GM18499 (cell line): ENCODE results near the gene DDX1.
"Not testable (repeated sequence)": the region's sequence is repeated elsewhere in the genome, so short reads cannot be mapped to it uniquely, and the experiment has no call there.

Experiments used
- ATAC-seq: cut with Tn5 transposase; IDR thresholded peaks from one replicate; pipeline ENCODE4 v1.9.1; 2021; ENCODE audit warnings: moderate number of reproducible peaks; ENCODE audit not compliant: insufficient read depth, unreplicated experiment

Gene DDX1

DNA sequence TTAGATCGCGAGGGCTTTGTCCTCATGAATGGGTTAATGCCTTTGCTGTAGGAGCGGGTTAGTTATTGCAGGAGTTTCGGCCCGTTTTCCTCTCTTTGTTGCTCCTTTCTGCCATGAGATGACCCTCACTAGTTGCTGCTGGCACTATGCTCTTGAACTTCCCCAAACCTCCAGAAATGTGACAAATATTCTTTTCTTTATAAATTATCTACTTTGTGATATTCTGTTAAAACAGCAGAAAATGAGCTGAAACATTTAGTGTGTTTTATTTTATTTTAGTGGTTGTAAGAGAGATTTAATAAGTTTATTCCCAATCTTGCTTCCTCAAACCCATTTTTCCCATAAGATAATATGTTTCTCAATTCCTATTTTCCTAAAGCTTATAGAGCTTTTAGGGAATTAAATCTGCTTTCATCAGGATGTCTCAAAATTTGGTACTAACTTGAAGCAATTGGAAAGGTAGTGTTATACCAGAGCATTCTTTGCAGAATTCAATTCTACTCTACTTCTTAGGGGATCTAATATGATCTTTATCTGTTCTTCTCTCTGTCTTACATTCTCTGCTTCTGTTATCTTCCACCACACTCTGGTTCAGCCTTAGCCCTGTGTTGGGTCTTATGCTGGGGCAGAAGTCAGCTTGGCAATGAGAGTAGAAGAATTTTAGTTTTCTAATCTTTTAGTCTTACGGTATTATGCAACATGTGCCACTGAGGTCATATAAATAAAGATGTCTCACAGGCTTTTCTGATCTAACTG is 23.1 kb downstream of the DDX1 start:
- ATAC-seq = no peak

DNA sequence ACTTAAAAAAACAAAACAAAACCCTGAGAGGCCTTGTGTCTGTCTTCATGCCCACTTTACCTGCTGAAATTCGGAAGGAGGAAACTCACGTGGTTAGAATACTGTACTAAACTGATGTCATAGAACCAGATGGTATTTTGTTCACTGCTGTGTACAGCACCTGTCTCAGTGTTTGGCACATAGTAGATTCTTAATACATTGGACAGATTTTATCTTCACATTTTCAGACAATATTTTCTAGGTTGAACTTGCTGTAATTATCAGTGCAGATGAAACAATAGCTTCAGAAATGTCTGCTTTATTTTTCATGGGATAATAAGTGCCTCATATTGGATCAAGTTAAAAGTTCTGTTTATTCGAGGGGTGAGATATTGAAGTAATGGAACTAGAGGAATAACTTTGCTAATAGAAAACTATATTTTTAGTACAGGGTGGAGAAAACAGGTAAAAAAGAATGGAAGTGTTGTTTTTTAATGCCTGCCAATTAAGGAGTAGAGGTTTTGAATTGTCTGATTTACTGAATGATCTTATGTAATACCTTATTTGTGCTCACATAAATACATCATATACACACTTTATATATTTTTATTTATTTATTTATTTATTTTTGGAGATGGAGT is 23.7 kb downstream of the DDX1 start:
- no peak for ATAC-seq

DNA sequence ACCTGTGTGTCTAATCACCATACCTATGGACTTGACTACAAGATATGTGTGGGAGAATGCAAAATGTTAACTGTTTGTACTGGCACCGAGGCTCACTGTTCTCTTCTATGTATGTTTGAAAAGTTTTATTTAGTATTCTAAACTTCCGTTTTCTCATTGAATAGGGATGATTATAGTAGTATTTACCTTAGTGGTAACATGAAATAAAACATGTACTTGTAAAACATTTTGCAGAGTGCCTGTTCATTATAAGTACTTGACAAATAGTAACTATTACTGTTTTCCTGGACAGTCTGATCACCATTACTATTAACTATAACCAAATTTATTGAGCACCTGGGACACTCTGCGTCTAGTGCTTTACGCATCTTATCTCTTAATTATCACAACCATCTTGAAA is 24.8 kb downstream of the DDX1 start:
- no peak for ATAC-seq

DNA sequence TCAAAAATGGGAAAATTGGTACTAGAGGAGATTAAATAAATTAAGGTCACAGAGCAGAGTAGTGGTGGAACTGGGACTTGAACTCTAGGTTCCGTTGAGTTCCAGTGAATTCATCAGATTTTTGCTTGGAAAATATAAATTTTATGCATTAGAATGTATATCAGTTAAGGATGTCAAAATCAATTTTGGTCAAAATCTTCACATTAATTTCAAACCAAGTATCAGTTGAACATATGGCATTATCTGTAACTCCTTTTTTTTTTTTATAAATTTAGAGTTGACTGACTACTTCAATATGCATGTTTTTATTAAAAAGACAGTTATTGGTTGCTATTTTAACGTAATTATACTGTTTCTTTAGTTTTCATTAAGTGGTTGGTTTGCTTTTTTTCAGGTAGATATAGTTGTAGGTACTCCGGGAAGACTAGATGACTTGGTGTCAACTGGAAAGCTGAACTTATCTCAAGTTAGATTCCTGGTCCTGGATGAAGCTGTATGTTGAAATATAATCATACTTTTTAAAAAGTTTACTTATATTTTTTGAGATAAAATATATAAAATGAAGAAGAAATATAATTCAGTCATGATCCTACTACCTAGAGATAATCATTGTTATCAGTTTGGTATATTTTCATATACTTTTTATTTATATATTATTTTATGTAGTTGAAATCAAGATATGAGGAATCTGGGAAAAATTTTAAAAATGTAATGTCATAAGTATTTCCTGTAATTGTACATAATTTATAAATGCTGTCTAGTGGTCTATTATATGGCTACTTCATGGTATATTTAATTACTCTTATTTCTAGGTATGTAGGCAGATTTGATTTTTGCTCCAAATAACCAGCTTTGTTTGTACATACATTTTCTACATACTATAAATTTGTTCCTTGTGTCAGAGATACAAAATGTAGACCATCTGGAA is 25.4 kb downstream of the DDX1 start:
- no peak for ATAC-seq

DNA sequence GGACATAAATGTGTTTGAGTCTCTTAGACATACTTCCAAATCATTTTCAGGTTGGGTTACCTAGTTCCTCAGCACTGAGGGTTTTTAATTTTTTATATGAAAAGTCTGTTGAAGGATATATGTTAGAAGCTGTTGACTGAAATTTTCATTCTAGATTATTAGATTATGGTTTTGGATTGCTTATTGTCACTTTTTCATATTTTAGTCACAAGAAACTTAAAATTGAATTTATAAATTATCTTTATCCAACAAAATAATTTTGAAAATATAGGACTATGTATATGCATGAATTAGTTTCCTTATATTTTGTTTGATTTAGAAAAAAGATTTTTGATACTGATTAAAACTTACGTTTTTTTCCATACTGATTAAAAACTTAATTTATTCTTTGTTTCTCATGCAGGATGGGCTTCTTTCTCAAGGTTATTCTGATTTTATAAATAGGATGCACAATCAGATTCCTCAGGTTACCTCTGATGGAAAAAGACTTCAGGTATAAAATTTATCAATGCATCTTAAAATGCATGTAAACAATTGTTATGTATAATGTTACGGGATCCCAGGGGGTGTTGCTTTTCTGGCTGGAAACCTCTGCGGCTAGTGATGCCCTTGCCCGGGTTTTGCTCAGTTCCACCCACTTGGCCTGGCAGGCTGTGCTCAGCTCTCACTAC is 26.2 kb downstream of the DDX1 start:
- ATAC-seq = no peak

DNA sequence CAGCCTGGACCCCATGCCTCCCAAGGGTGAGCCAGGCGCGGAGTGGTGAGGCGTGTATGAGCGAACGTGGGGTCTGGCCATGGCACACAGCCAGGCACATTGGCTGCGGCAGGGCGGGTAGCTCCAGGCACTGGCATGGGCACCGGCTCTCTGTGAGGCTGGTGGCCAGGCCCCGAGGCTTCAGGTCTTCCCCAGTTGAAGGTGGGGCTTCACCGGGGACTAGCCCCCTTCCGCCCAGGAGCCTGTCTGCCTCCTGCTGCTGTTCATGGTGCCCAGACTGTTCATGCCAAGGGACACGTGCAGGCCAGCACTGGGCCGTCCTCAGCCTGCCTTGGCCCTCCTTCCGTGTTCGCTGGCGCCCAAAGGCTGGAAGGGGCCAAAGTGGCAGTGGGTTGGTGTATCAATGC is 26.8 kb downstream of the DDX1 start:
- ATAC-seq = no peak

DNA sequence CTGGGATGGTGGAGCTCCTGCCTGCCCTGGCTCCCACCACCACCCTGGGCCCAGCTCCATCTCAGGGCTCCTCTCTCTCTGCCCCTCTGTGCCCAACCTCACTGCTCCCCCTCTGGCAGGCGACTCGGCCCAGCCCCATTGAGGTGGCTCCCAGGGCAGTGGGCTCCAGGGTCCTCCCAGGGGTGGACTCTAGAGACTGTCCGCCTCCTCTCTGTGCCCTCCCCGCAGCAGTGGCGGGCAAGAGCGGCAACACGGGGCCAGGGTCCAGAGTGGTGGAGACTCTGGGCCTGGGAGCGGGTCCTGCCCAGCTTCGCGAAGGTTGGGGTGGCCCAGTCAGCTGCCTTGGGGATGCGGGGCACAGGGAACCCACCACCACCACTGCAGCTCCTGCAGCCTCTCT is 27.4 kb downstream of the DDX1 start:
- ATAC-seq = no peak

DNA sequence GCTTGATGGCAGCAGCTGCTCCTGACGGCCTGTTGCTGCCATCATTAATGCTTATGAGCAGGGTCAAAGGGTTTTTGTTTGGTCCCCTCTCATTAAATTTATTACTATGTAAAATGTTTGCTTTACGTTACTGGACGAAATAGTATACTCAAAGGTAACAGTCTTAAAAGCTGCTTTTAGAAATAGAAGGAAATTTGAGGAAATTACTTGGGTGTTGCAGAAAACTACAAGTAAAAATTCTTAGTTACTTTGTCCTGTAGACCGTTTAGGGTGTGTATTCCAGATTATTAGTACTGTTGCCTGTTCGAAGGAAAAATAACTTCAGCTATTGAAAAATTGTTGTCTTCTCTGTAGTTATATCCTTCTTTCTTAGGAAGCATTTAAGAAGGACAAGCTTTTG is 27.8 kb downstream of the DDX1 start:
- ATAC-seq = no peak

DNA sequence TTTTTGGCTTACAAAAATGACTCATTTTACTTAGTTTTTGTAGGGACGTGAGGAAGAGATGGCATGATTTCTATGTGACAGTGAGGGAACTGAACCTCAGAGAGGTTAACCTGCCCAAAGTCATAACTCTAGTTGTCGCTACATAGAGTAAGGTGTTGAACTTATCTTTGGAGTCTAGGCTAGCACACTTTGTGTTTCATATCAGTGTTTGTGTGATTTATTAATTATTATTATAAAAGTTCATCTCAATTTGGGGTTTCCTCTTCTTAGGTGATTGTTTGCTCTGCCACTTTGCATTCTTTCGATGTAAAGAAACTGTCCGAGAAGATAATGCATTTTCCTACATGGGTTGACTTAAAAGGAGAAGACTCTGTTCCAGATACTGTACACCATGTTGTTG is 28.3 kb downstream of the DDX1 start:
- ATAC-seq = no peak

DNA sequence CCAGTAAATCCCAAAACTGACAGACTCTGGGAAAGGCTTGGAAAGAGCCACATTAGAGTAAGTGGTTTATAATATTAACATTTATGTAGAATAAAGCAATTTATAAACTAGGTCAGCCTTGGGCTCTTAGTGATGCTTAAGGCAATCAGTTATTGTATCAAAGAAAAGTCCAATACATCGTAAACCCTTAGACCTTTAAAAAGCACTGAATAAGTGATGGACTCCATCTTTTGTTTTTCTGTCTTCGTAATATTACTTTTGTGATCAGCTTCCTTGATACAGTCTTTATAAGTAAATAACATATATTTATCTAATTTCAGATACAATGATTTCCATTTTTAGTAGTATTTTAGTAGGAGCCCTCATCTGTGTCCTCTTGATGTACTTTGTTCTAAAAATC is 28.7 kb downstream of the DDX1 start:
- ATAC-seq = no peak

DNA sequence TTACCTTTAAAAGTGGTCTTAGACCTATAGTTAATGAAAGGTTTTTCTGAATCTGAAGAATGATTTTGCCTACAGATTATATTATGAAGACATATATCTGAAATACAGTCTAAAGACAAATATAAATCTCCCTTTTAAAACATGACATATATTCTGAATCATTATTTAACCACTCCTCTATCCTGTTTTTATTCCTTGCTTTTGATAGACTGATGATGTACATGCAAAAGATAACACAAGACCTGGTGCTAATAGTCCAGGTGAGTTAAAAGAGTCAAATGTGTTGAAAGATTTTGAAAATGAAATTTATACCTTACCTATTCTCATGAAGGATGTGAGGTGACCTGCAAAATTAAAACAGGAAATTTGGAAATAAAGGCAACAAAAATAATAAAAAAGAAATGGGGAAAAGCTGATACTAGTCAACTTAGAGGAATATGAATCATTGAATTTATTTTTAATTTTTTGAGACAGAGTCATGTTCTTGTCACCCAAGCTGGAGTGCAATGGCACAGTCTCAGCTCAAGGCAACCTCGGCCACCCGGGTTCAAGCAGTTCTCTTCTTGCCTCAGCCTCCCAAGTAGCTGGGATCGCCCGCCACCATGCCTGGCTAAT is 29.3 kb downstream of the DDX1 start:
- ATAC-seq = no peak

DNA sequence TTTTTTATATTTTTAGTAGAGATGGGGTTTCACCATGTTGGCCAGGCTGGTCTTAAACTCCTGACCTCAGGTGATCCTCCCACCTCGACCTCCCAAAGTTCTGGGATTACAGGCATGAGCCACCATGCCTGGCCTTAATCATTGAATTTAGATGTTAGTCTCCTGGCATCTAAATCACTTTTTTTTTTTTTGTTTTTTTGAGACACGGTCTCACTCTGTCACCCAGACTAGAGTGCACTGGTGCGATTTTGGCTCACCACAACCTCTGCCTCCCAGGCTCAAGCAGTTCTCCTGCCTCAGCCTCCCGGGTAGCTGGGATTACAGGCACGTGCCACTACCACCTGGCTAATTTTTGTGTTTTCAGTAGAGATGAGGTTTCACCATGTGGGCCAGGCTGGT is 29.8 kb downstream of the DDX1 start:
- not testable (repeated sequence) for ATAC-seq

DNA sequence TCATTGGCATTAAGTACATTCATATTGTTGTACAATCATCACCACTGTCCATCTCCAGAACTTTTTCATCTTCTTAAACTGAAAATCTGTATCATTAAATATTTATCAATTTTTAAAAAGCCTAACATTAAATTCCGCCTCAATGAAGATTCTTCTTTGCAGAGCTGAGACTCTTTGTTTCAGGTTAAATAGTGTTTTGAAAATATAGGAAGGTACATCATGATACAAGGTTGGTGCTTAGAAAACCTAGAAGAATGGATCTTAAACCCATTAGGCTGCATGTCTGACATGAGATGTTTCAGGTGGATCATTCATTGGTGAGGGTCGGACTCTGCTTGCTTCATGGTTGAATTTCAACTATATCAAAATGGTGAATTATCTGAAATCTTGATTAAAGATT is 30.5 kb downstream of the DDX1 start:
- no peak for ATAC-seq

DNA sequence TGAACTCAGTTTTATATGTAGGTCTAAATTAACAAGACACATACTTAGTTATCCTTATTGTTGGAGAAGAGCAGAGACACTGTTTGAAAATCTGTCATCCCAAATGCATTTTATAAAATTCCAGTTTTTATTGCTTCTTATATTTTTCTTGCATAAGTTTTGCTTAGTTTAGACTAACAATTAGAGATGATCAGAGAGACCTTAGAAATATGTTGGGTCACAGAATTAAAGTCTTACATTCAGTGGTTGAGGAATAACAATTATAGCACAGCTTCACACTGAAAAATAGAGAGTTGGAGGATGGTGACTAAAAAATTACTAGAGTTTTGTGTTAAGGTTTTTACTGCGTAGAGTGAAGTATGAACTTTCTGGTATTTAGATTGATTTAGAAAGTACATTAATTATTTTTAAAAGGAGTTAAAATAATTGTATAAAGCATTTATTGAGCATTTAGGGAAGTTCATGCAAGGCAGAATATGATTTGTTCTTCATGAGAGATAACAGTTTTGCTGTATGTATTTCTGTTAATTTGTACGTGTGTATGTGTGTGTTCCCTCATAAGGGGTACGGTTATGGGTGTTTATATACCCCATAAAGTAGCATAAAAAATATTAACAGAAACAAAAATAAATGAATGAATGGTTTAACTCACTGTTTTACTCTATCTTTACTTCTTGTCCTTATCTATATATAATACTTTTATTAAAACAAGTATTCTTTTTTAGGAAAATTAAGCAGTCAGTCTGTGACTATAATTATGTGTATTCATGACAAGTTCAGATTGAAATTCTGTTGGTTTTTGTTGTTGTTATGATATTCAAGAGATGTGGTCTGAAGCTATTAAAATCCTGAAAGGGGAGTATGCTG is 31.2 kb downstream of the DDX1 start:
- no peak for ATAC-seq

DNA sequence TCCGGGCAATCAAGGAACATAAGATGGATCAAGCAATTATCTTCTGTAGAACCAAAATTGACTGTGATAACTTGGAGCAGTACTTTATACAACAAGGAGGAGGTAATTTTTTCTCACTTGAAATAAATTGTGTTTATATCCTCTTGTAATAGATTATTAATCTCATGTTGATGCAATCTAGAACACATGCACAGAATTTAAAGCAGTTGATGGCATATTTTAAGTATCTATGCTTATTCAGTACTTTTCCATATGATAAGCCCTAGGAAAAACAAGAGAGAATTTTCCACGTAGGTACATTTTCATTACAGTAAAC is 31.8 kb downstream of the DDX1 start:
- ATAC-seq = no peak

DNA sequence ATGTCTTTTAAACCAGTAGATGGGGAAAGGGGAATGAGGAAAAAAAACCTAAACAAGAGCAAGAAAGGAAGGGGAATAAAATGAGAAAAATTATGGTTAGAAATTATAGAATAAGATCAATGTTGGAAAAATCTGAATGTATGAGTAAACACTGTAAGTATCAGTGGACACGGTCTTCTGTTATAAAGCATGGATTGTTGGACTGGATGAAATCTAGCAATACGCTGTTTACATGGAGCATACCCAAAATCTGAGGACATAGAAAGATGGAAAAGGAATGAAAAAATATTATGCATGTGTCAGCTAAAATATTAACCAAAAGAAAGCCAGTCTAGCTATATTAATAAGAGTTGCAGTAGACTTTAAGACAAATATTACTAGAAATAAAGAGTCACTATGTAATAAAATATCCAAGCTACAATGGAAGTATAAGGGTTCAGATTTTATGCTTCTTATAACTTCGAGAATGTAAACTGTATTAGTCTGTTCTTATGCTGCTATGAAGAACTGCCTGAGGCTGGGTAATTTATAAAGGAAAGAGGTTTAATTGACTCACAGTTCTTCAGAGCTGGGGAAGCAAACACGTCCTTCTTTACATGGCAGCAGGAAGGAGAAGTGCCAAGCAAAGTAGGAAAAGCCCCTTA is 32.4 kb downstream of the DDX1 start:
- ATAC-seq = no peak

DNA sequence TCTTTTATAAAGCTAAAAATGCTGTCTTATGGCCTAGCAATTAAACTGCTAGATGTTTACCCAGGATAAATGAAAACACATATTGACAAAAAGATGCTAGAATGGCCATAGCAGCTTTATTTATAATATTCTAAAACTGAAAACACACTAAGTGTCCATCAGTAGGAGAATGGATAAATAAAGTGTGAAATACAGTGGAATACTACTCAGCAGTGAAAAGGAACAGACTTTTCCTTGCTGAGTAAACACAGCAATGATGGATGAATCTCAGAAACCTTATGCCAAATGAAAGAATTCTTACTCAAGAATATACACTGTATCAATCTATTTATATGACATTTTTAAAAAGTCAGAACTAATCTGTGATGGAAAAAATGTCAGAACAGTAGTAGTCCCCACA is 33.2 kb downstream of the DDX1 start:
- ATAC-seq = no peak

DNA sequence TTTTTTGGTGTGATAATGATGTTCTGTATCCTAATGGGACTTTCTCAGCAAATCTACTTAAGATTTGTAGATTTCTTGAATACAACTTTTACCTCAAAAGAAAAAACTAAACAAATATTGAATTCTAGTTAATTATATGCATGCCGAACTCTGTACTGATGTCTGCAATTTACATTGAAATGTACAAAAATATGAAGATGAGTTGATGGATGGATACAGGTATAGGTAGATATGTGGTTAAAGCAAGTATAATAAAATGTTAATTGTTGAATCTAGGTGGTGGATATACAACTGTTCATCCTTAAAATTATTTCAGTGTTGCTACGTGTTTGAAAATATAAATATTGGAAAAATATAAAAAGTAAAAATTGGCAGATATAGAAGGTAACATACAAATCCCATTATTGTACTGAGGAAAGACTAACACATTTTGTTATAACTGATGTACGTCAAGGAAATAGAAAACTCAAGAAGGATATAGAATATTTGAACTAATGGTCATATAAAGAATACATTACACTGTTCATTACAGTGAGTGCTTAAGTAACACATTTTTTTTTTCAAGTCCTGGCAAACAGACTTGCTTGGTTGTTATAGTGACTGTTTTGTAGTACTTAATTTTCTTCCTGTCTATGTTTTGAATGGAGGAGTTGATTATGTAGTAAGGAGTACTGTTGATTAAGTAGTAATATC is 33.8 kb downstream of the DDX1 start:
- no peak for ATAC-seq
